HG03066 (cell line): ENCODE data around the gene AP1M2.
A peak's percentile ranks its signal among the peaks of the same experiment; 100 is the strongest.
"Not testable (repeated sequence)": the region's sequence is repeated elsewhere in the genome, so short reads cannot be mapped to it uniquely, and the experiment has no call there.

Experiments used
- ATAC-seq: cut with Tn5 transposase; IDR thresholded peaks from one replicate; pipeline ENCODE4 v1.9.1; 2021; ENCODE audit warnings: low read depth; ENCODE audit not compliant: unreplicated experiment

Gene AP1M2

DNA sequence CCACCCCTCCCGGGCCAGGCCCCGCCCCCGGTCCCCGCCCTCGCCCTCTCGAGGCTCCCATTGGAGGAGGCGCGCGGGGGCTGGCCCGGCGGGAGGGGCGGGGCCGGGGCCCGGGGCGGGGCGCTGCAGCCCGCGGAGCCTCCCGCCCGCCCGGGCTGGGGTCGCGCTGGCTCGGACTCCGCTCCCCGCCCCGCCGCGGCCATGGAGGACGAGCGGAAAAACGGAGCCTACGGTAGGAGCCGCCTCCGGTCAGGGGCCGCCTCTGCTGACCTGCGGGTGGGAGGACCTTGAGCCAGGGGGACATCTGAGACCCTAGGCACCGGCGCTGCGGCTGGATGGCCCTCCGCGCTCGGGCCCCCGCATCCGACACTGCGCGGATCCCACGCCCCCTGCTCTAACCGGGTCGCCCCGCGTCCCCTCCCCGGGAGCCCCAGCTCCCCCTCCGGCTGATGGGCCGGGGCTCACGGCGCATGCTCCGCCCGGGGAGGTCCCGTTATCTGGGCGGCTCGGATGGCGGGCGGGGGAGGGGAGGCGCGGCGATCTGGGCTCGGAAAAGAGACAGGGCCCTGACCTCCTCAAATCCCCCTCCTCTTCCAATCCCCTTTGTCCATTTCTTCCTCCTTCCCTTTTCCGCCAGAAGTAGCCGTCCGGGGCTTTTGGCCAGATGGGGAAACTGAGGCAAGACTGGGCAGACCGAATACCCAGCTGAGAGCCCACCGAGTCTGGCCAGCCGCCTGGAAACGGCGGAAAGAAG lies 15.4 kb upstream of the AP1M2 start:
- no peak for ATAC-seq

DNA sequence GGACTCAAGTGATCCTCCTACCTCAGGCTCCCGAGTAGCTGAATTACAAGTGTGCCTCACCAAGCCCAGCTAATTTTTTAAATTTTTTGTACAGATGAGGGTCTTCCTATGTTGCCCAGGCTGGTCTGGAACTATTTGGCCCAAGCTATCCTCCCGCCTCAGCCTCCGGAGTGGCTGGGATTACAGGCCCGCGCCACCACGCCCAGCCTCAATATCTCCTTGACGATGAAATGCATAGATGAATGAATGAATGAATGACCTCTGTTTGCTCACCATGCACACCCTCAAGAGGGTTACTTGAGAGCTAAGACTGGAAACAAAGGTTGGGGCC lies 14.9 kb upstream of the AP1M2 start:
- no peak for ATAC-seq

DNA sequence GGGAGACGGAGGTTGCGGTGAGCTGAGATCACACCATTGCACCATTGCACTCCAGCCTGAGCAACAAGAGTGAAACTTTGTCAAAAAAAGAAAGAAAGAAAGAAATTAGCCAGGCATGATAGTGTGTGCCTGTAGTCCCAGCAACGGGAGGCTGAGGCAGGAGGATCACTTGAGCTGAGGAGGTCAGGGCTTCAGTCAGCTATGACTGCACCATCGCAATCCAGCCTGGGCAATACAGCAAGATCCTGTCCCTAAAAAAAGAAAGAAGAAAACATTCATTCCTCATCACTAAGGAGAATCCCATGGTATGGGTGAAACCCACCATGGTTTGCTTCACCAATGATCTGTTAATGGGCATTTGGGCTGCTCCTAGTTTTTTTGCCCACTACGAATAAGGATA lies 13.0 kb upstream of the AP1M2 start:
- ATAC-seq = no peak

DNA sequence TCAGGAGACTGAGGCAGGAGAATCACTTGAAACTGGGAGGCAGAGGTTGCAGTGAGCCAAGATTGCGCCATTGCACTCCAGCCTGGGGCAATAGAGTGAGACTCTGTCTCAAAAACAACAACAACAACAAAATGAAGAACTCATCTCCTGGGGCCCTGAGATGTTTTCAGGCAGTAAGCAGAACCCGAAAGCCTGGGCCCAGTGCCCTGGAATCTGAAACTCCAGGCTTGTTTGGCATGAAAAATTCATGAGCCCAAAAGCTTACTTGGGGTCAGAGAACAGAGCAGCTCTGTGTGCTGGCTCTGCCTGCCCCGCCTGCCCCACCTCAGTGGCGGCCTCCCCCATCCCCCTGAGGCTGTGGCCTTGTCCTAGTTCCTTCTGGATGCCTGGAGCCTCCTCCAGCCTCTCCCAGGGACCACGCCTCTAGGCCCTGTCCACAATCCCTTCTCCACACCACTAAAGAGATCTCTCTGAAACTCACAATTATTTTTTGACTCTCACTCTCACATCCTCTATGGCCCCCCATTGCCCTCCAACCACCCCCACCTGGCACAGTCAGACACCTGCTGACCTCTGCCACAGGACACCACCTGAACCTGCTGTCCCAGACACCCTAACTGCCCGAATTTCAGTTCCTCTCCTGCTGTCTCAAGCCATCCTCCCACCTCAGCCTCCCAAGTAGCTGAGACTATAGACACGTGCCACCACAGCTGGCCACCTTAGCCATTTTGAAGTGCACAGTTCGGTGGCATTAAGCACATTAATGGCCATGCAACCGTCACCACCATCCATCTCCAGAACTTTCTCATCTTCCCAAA lies 6.9 kb upstream of the AP1M2 start:
- ATAC-seq = peak; percentile 58

- ATAC-seq = no peak
Measured at GRCh38 chr19:10593148-10593547, 6.0 kb upstream of the AP1M2 start.

- no peak for ATAC-seq
Measured at GRCh38 chr19:10587839-10588150, 683 bp upstream of the AP1M2 start.

DNA sequence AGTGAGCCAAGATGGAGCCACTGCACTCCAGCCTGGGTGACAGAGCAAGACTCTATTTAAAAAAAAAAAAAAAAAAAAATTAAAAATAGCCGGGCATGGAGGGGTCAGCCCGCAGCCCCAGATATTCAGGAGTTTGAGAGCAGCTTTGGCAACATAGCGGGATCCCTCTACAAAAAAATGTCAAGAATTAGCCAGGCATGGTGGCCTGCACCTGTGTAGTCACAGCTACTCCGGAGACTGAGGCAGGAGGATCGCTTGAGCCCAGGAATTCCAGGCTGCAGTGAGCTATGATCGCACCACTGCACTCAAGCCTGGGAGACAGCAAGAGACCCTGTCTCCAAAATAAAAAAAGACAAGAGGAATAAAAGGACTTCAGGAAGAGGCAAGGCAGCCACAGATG lies 716 bp downstream of the AP1M2 start:
- no peak for ATAC-seq

GRCh38 chr19:10583036-10583776 lies 3.9 kb downstream of the AP1M2 start:
- no peak for ATAC-seq

GRCh38 chr19:10582091-10582490 lies 5.0 kb downstream of the AP1M2 start:
- ATAC-seq = no peak

DNA sequence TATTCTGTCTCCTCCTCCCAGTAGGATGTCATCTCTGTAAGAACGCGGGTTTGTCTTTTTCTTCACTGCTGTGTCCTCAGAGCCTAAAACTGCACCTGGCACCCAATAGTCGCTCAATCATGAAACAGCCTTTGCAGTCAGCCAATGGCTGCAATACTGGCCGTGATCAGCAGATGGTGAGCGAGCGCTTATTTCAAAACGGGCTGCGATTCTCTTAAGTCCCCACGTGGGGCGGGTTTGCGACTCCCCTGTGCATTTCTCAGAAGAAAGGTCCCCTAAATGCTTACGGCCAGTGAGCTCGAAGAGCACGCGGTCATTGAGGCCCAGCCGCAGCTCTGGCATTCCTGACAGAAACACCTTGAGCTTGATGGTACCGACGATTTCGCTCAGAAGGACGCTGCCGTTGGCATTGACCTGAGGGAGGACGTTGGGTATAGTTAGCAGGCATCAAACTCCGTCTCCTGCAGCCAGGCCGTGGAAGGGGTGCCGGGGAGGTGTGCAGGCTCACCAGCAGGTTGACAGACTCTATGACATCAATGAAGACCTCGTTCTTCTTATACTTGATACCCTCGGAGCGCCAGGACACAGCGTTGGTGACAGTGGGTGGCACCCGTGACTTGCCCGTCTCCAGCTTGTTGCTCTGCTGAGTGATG lies 6.0 kb downstream of the AP1M2 start:
- ATAC-seq = no peak

- no peak for ATAC-seq
Measured at GRCh38 chr19:10577951-10578350, 9.2 kb downstream of the AP1M2 start.

GRCh38 chr19:10575011-10575716 lies 11.9 kb downstream of the AP1M2 start:
- no peak for ATAC-seq

DNA sequence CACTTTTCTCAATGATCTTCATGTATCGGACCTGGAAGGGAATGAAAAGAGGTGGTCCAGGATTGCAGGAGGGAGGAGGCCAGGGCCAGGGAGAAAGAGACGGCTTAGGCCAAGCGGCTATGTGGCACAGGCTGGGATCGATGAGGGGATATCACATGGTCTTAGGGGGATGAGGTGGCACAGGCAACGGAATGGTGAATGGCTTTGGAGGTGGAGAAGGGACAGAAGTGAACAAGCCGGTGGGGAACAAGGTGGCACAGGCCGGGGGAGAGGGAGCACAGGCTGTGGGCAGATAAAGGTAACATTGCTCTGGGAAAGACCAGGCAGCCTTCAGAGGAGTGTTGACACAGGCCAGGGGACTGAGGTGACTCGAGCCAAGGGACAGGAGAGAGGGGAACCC lies 12.7 kb downstream of the AP1M2 start:
- ATAC-seq = no peak

- ATAC-seq = not testable (repeated sequence)
Measured at GRCh38 chr19:10573793-10574192, 13.3 kb downstream of the AP1M2 start.

DNA sequence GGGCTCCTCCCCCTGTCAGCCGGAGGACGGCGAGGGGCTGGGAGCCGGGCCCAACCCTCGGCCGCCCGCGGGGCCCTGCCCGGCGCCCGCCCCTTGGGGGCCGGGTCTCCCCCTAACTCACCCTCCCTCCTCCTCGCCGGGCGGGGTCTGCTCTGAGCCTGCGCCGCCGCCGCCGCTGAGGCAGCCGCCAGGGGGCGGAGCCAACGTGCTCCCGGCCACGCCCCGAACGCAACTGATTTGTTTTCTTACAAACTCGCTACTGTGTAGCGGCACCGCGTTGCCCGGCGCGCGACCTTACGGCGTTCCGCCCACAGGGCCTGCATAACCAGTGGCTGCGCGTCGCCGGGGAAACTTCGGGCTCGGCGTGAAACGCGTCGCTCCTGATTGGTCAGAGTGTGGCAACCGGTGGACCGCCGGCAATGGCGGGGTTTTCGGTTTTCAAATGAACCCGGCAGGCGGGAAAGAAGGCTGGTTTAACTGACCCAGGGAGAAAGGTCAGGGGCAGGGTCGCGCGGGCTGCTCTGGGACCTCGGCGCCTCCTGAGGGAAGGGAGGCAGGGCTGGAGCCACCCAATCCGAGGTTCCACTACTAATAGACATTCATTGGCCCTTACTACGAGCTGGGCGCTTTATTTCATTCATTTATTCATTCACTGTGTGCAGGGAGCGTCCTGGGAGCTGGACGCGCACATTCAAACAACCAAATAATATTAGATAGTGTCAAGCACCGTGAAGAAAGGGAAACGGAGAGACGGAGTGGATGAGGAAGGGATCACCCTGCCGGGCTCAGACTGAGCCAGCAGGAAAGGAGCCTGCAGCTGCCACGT lies 18.1 kb downstream of the AP1M2 start, which contains the start of gene CDKN2D:
Gene CDKN2D, minus strand, starts transcription at position 154 of the 826 bp plus-strand sequence. CDS start 326 bp downstream, outside the sequence.
- peak; percentile 51 for ATAC-seq

- ATAC-seq = no peak
Measured at GRCh38 chr19:10568062-10568825, 18.9 kb downstream of the AP1M2 start.

DNA sequence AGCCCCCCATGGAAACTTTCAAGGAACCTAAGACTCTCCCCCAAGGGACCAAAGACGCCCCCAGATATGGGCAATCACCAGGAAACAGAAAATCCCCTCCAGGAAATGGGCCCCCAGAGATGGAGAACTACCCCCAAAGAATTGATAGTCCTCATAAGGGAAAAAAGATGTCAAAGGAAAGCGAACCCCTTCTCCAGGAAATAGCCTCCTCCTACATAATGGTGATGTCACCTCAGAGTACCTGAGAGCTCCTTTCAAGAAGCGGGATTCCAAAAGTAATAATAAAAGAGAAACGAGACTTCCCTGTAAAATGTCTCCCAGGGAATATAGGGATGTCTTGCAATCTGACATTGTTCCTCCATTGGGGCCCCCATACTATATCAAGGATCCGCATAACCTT lies 19.5 kb downstream of the AP1M2 start:
- ATAC-seq = no peak

DNA sequence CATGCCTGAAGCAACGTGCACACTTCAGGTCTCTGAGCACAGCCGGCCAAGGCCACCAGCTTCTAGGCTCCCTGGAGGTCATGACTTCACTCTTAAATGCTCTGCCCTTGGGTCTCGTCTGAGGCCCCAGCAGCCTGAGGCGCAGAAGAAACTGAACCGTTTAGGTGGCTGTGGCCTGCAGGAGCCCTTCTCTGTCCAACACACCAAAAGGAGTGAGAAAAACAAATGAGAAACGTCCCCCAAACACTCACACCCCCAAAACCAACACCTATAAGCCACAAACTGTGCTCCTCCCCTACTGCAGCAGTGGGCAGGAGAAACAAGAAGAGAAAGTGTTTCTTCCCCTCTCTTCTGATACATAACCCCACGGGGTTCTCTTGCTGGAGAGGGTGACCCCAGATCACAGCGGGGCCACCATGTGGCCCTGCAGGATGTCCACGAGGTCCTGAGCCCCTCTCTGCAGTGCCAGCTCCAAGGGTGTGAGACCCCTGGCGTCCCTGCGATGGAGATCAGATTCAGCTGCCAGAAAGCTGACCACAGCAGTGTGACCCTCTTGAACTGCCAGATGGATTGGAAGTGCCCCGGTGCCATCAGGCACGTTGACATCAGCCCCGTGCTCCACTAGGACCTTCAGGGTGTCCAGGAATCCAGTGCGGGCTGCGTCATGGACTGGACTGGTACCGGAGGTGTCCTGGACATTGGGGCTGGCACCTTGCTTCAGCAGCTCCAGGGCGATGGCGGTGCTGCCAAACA lies 20.3 kb downstream of the AP1M2 start:
- no peak for ATAC-seq
